ENCODE measurements around the gene MAGI2.
A peak's percentile ranks its signal among the peaks of the same experiment; 100 is the strongest.

Gene MAGI2

DNA sequence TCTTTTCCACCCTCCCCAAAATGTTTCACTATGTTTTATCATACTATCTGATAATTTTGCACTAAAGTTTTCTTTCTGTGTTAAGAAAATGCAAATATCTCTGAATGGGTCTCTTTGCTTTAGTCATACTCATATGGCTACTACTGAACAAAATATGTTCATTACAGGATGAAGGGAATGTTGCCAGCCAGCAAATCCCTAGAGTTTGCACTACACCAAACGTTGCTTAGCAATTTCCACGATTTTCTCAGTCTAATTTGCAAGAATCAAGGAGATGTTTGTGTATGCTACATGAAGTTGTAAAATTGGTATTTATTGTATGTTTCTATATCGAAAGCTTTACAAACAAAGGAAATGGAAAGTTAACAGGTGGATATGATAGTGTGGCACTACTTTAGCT, 10.6 kb upstream of the MAGI2 start:
- Histone ChIP-seq H3K4me3 (ENCODE audit: insufficient read depth in 1 of 2, low read depth in 1 of 2, low read length in 2 of 2) (no peak overlapping the region), H3K27ac (ENCODE audit: low read length, poor library complexity, severe bottlenecking) (no peak overlapping the region), H3K18ac (ENCODE audit: low read depth in 1 of 2, low read length in 2 of 2) (no peak overlapping the region), H2AFZ (ENCODE audit: low read depth, low read length) (no peak overlapping the region), H3K14ac (ENCODE audit: low read length in 2 of 2) (no peak overlapping the region), H3K4me1 (ENCODE audit: control insufficient read depth, insufficient read depth, low read depth, low read length) (no peaks in the 10 kb centered on the region), H2BK120ac (ENCODE audit: low read depth, low read length) (no peak overlapping the region), H3K36me3 (ENCODE audit: control insufficient read depth in 1 of 2, insufficient read depth in 2 of 2, low read depth in 1 of 2, low read length in 2 of 2) (peaks cover 0 to 44% of the 10 kb centered on the region in 2 experiments), H3K9ac (ENCODE audit: low read length) (no peak overlapping the region), H3K79me1 (replicated peaks; ENCODE audit: low read length, poor library complexity, severe bottlenecking) (peaks cover 2% of the 10 kb centered on the region), H4K91ac (ENCODE audit: low read length) (no peak overlapping the region), H3K4ac (ENCODE audit: low read depth in 1 of 2, low read length in 2 of 2) (no peak overlapping the region), H3K9me3 (ENCODE audit: control insufficient read depth, low read length) (no peaks in the 10 kb centered on the region), H2BK5ac (ENCODE audit: low read depth, low read length, poor library complexity, severe bottlenecking) (no peak overlapping the region), H3K23ac (ENCODE audit: low read length in 2 of 2) (no peak overlapping the region), H2AK5ac (ENCODE audit: low read length, severe bottlenecking) (no peak overlapping the region), H2BK15ac (ENCODE audit: low read depth, poor library complexity, severe bottlenecking) (no peak overlapping the region), H3K4me2 (ENCODE audit: low read length, poor library complexity, severe bottlenecking) (no peak overlapping the region), H4K8ac (ENCODE audit: low read length) (no peak overlapping the region), H3K27me3 (ENCODE audit: control insufficient read depth in 1 of 2, insufficient read depth in 1 of 2, low read length in 2 of 2) (no peaks in the 10 kb centered on the region), H2BK12ac (ENCODE audit: low read length in 2 of 2) (no peak overlapping the region)
- WGBS: 90% methylated on average over 3 of the region's 3 CpGs
- no peak for DNase-seq

DNA sequence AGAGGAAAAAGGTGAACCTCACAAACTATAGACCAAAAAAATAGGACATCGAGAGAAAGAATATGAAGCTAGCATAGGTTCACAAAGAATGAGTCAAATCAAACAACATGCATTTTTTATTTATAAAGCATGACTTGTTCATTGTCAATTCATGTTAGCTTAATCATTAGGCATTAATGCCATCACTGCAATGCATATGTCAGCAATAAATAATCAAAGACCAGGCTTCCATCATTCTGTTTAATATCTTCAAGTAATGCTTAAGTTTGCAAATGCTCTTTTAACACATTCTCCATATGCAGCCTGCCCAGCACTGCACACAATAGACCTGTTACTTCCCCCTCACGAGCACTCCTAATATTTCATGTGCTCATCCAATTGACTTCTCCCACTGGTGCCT, 8.9 kb upstream of the MAGI2 start:
- WGBS: 86% methylated on average over 1 of the region's 2 CpGs
- no peak overlapping the region for H2BK12ac ChIP-seq (ENCODE audit: low read length in 2 of 2)
- H3K36me3 ChIP-seq (ENCODE audit: control insufficient read depth in 1 of 2, insufficient read depth in 2 of 2, low read depth in 1 of 2, low read length in 2 of 2): peaks cover 0 to 44% of the 10 kb centered on the region in 2 experiments
- peaks cover 4% of the 10 kb centered on the region for H3K79me1 ChIP-seq (replicated peaks; ENCODE audit: low read length, poor library complexity, severe bottlenecking)
- DNase-seq: no peak
- H3K27ac ChIP-seq (ENCODE audit: low read length, poor library complexity, severe bottlenecking): no peak overlapping the region
- H2AK5ac ChIP-seq (ENCODE audit: low read length, severe bottlenecking): no peak overlapping the region
- H2BK5ac ChIP-seq (ENCODE audit: low read depth, low read length, poor library complexity, severe bottlenecking): no peak overlapping the region
- no peaks in the 10 kb centered on the region for H3K4me1 ChIP-seq (ENCODE audit: control insufficient read depth, insufficient read depth, low read depth, low read length)
- no peak overlapping the region for H4K91ac ChIP-seq (ENCODE audit: low read length)
- no peaks in the 10 kb centered on the region for H3K9me3 ChIP-seq (ENCODE audit: control insufficient read depth, low read length)
- H3K18ac ChIP-seq (ENCODE audit: low read depth in 1 of 2, low read length in 2 of 2): no peak overlapping the region
- no peak overlapping the region for H3K4ac ChIP-seq (ENCODE audit: low read depth in 1 of 2, low read length in 2 of 2)
- no peak overlapping the region for H3K4me3 ChIP-seq (ENCODE audit: insufficient read depth in 1 of 2, low read depth in 1 of 2, low read length in 2 of 2)
- H2BK120ac ChIP-seq (ENCODE audit: low read depth, low read length): no peak overlapping the region
- no peak overlapping the region for H2AFZ ChIP-seq (ENCODE audit: low read depth, low read length)
- H3K27me3 ChIP-seq (ENCODE audit: control insufficient read depth in 1 of 2, insufficient read depth in 1 of 2, low read length in 2 of 2): no peaks in the 10 kb centered on the region
- H3K9ac ChIP-seq (ENCODE audit: low read length): no peak overlapping the region
- H2BK15ac ChIP-seq (ENCODE audit: low read depth, poor library complexity, severe bottlenecking): no peak overlapping the region
- no peak overlapping the region for H3K4me2 ChIP-seq (ENCODE audit: low read length, poor library complexity, severe bottlenecking)
- H3K14ac ChIP-seq (ENCODE audit: low read length in 2 of 2): no peak overlapping the region
- H3K23ac ChIP-seq (ENCODE audit: low read length in 2 of 2): no peak overlapping the region
- no peak overlapping the region for H4K8ac ChIP-seq (ENCODE audit: low read length)

DNA sequence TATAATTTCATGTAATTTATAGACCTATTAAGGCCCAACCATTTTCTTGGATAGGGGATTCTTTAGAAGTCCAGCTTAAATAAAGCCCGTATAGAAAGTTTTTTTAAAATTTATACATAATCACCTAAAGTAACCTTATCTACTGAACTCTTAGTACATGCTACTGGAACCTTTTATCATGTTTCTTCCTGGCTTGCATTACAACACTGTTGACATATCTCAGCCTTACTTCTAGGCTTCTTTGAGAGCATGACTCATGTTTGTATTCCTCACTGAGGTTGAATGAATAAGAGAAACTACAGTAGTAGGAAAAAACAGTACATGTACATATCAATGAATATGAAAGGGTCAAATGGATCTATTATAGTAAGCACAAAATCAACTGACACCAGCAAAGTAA, 8.2 kb upstream of the MAGI2 start:
- Histone ChIP-seq H3K27ac (ENCODE audit: low read length, poor library complexity, severe bottlenecking) (no peak overlapping the region), H3K27me3 (ENCODE audit: control insufficient read depth in 1 of 2, insufficient read depth in 1 of 2, low read length in 2 of 2) (no peaks in the 10 kb centered on the region), H3K4ac (ENCODE audit: low read depth in 1 of 2, low read length in 2 of 2) (no peak overlapping the region), H3K23ac (ENCODE audit: low read length in 2 of 2) (no peak overlapping the region), H2AK5ac (ENCODE audit: low read length, severe bottlenecking) (no peak overlapping the region), H2BK15ac (ENCODE audit: low read depth, poor library complexity, severe bottlenecking) (no peak overlapping the region), H2BK120ac (ENCODE audit: low read depth, low read length) (no peak overlapping the region), H3K9ac (ENCODE audit: low read length) (no peak overlapping the region), H3K36me3 (ENCODE audit: control insufficient read depth in 1 of 2, insufficient read depth in 2 of 2, low read depth in 1 of 2, low read length in 2 of 2) (peaks cover 0 to 47% of the 10 kb centered on the region in 2 experiments), H4K91ac (ENCODE audit: low read length) (no peak overlapping the region), H4K8ac (ENCODE audit: low read length) (no peak overlapping the region), H2BK12ac (ENCODE audit: low read length in 2 of 2) (no peak overlapping the region), H2AFZ (ENCODE audit: low read depth, low read length) (no peak overlapping the region), H3K14ac (ENCODE audit: low read length in 2 of 2) (no peak overlapping the region), H3K79me1 (replicated peaks; ENCODE audit: low read length, poor library complexity, severe bottlenecking) (peaks cover 7% of the 10 kb centered on the region), H2BK5ac (ENCODE audit: low read depth, low read length, poor library complexity, severe bottlenecking) (no peak overlapping the region), H3K9me3 (ENCODE audit: control insufficient read depth, low read length) (no peaks in the 10 kb centered on the region), H3K4me3 (ENCODE audit: insufficient read depth in 1 of 2, low read depth in 1 of 2, low read length in 2 of 2) (no peak overlapping the region), H3K4me1 (ENCODE audit: control insufficient read depth, insufficient read depth, low read depth, low read length) (no peaks in the 10 kb centered on the region), H3K4me2 (ENCODE audit: low read length, poor library complexity, severe bottlenecking) (no peak overlapping the region), H3K18ac (ENCODE audit: low read depth in 1 of 2, low read length in 2 of 2) (no peak overlapping the region)
- 40% methylated on average over 1 of the region's 1 CpG for WGBS
- peak; percentile 85 for DNase-seq

- peak; percentile 33 for DNase-seq
- Histone ChIP-seq H3K27me3 (ENCODE audit: control insufficient read depth in 1 of 2, insufficient read depth in 1 of 2, low read length in 2 of 2) (no peaks in the 10 kb centered on the region), H3K4me2 (ENCODE audit: low read length, poor library complexity, severe bottlenecking) (no peak overlapping the region), H2AFZ (ENCODE audit: low read depth, low read length) (no peak overlapping the region), H3K18ac (ENCODE audit: low read depth in 1 of 2, low read length in 2 of 2) (no peak overlapping the region), H3K9me3 (ENCODE audit: control insufficient read depth, low read length) (no peaks in the 10 kb centered on the region), H2AK5ac (ENCODE audit: low read length, severe bottlenecking) (no peak overlapping the region), H3K79me1 (replicated peaks; ENCODE audit: low read length, poor library complexity, severe bottlenecking) (peaks cover 21% of the 10 kb centered on the region), H2BK120ac (ENCODE audit: low read depth, low read length) (no peak overlapping the region), H3K4me1 (ENCODE audit: control insufficient read depth, insufficient read depth, low read depth, low read length) (no peaks in the 10 kb centered on the region), H3K4me3 (ENCODE audit: insufficient read depth in 1 of 2, low read depth in 1 of 2, low read length in 2 of 2) (no peak overlapping the region), H4K8ac (ENCODE audit: low read length) (no peak overlapping the region), H4K91ac (ENCODE audit: low read length) (no peak overlapping the region), H3K14ac (ENCODE audit: low read length in 2 of 2) (no peak overlapping the region), H3K9ac (ENCODE audit: low read length) (peak overlapping the region; percentile 69), H3K4ac (ENCODE audit: low read depth in 1 of 2, low read length in 2 of 2) (no peak overlapping the region), H3K27ac (ENCODE audit: low read length, poor library complexity, severe bottlenecking) (no peak overlapping the region), H2BK15ac (ENCODE audit: low read depth, poor library complexity, severe bottlenecking) (no peak overlapping the region), H3K36me3 (ENCODE audit: control insufficient read depth in 1 of 2, insufficient read depth in 2 of 2, low read depth in 1 of 2, low read length in 2 of 2) (peaks cover 0 to 42% of the 10 kb centered on the region in 2 experiments), H2BK5ac (ENCODE audit: low read depth, low read length, poor library complexity, severe bottlenecking) (no peak overlapping the region), H2BK12ac (ENCODE audit: low read length in 2 of 2) (no peak overlapping the region), H3K23ac (ENCODE audit: low read length in 2 of 2) (no peak overlapping the region)
- 86% methylated on average over 2 of the region's 3 CpGs for WGBS
These were observed 5.9 kb upstream of the MAGI2 start for GRCh38 chr7:79459381-79459780.
